GM23338 (cell line): ENCODE measurements around the gene CSGALNACT2. TPM values are rescaled to one million over a fixed set of nuclear protein-coding genes. Genes with fewer than 3 reads are reported as not detected.

ENCODE experiments used
- ATAC-seq: fragments of 200-7000 bp; cut with Tn5 transposase; 3 replicates; pipeline ENCODE4 v1.9.1; 2020
- DNase-seq: peaks from one replicate; pipeline ENCODE4 v3.0.0-alpha.2; 2015; ENCODE audit warnings: low spot score
- H2AFZ ChIP-seq: fragments of 200-600 bp; sonication (generic); 2 replicates; pipeline ENCODE4 v1.8.0; 2016; ENCODE audit warnings: antibody characterized with exemption, mild to moderate bottlenecking, moderate library complexity
- H3F3A ChIP-seq: fragments of 200-600 bp; sonication (generic); replicated peaks from 2 replicates; pipeline ENCODE4 v1.8.0; 2017; ENCODE audit warnings: antibody characterized with exemption, mixed run types, low read depth
- H3K27ac ChIP-seq: fragments of 200-600 bp; sonication (generic); 2 replicates; pipeline ENCODE4 v1.6.1; 2016; ENCODE audit warnings: low read depth
- H3K27me3 ChIP-seq: fragments of 200-600 bp; sonication (generic); 2 replicates; pipeline ENCODE4 v1.8.0; 2016; ENCODE audit warnings: mild to moderate bottlenecking, mixed run types, moderate library complexity; ENCODE audit not compliant: insufficient read depth
- H3K36me3 ChIP-seq: fragments of 200-600 bp; sonication (generic); 2 replicates; pipeline ENCODE4 v1.8.0; 2016; ENCODE audit warnings: mild to moderate bottlenecking; ENCODE audit not compliant: insufficient read depth
- H3K4me1 ChIP-seq: fragments of 200-600 bp; sonication (generic); 2 replicates; pipeline ENCODE4 v1.8.0; 2016; ENCODE audit warnings: mild to moderate bottlenecking, moderate library complexity; ENCODE audit not compliant: insufficient read depth
- H3K4me2 ChIP-seq: fragments of 200-600 bp; sonication (generic); 2 replicates; pipeline ENCODE4 v1.7.1; 2017; ENCODE audit warnings: mixed run types
- H3K4me3 ChIP-seq: fragments of 200-600 bp; sonication (generic); 2 replicates; pipeline ENCODE4 v1.6.1; 2016; ENCODE audit warnings: mixed run types
- H3K79me2 ChIP-seq: fragments of 200-600 bp; sonication (generic); replicated peaks from 2 replicates; pipeline ENCODE4 v1.8.0; 2017; ENCODE audit warnings: mild to moderate bottlenecking; ENCODE audit not compliant: insufficient read depth
- H3K9me2 ChIP-seq: fragments of 200-600 bp; sonication (generic); 2 replicates; pipeline ENCODE4 v1.8.0; 2017; ENCODE audit not compliant: insufficient read depth
- H4K20me1 ChIP-seq: fragments of 200-600 bp; sonication (generic); replicated peaks from 2 replicates; pipeline ENCODE4 v1.8.0; 2017; ENCODE audit warnings: mild to moderate bottlenecking; ENCODE audit not compliant: insufficient read depth
- H3K27ac Mint-ChIP-seq: 2 replicates; pipeline ENCODE4 v1.8.0; 2020; ENCODE audit warnings: inconsistent platforms, mild to moderate bottlenecking, moderate library complexity, mixed read lengths
- H3K27me3 Mint-ChIP-seq: 3 replicates; pipeline ENCODE4 v1.8.0; 2022; ENCODE audit warnings: low read depth, mild to moderate bottlenecking, moderate library complexity, mixed read lengths, inconsistent platforms; ENCODE audit not compliant: insufficient read depth, poor library complexity
- H3K36me3 Mint-ChIP-seq: 3 replicates; pipeline ENCODE4 v1.8.0; 2021; ENCODE audit warnings: low read depth, mild to moderate bottlenecking, inconsistent platforms, moderate library complexity, mixed read lengths
- H3K4me1 Mint-ChIP-seq: 3 replicates; pipeline ENCODE4 v1.8.0; 2020; ENCODE audit warnings: mild to moderate bottlenecking, inconsistent platforms, mixed read lengths
- H3K4me3 Mint-ChIP-seq: 3 replicates; pipeline ENCODE4 v1.8.0; 2021; ENCODE audit warnings: moderate library complexity, mild to moderate bottlenecking, inconsistent platforms, mixed read lengths
- H3K9me3 Mint-ChIP-seq: 3 replicates; pipeline ENCODE4 v1.8.0; 2020; ENCODE audit warnings: moderate library complexity, mild to moderate bottlenecking, inconsistent platforms, mixed read lengths
- CREB1 ChIP-seq: fragments of 250-450 bp; sonication (Bioruptor Pico); IDR thresholded peaks from 2 replicates; pipeline ENCODE4 v1.5.0; 2020; ENCODE audit warnings: low read depth, mild to moderate bottlenecking, moderate library complexity
- CTCF ChIP-seq, 2 experiments: fragments of 200-600 bp in 1 of 2; sonication (generic) in 1 of 2; conservative IDR thresholded peaks; 2 replicates each; pipeline versions ENCODE4 v1.5.1 to v1.6.1; 2016 to 2017; ENCODE audit warnings: antibody characterized with exemption in 2 of 2, low read depth in 2 of 2, mild to moderate bottlenecking in 2 of 2, moderate library complexity in 1 of 2
- JUNB ChIP-seq: IDR thresholded peaks from one replicate; pipeline ENCODE4 v1.6.1; 2016; ENCODE audit warnings: antibody characterized with exemption; ENCODE audit not compliant: unreplicated experiment
- POLR2AphosphoS5 ChIP-seq: IDR thresholded peaks from 2 replicates; pipeline ENCODE4 v1.6.1; 2016; ENCODE audit warnings: antibody characterized with exemption, low read depth
- ZNF462 ChIP-seq: fragments of 250-450 bp; sonication (Bioruptor Pico); IDR thresholded peaks from 2 replicates; pipeline ENCODE4 v1.5.0; 2020; ENCODE audit warnings: mild to moderate bottlenecking, moderate library complexity
- polyA plus RNA-seq: library from polyadenylated mRNA; unstranded; fragments of >200 nt; fragmentation: Nextera tagmentation; extraction: Ambion mirVana; gene quantifications from 2 replicates; pipeline ENCODE4 v1.2.1, GENCODE V29; 2016
- total RNA-seq: library from RNA; depleted of rRNA; stranded (reverse); fragments of >200 nt; shearing (Covaris generic); gene quantifications from 2 replicates; pipeline ENCODE4 v1.2.3, GENCODE V29; 2014

The CSGALNACT2 gene
- total and polyA plus RNA-seq, 2 experiments from 2014 or later, result 3.0 to 4.6 TPM

GRCh38 chr10:43115881-43116595 is 22.2 kb upstream of the CSGALNACT2 start:
- peaks cover 3% of the 10 kb centered on the region for H3K27me3 Mint-ChIP-seq
- ATAC-seq, result no peak
- Histone ChIP-seq H2AFZ (no peak overlapping the region), H3K4me3 (no peak overlapping the region), H3K27me3 (no peaks in the 10 kb centered on the region), H3K4me1 (no peaks in the 10 kb centered on the region), H4K20me1 (no peaks in the 10 kb centered on the region), H3K27ac (no peak overlapping the region), H3K79me2 (no peaks in the 10 kb centered on the region), H3K4me2 (no peak overlapping the region), H3K9me2 (no peaks in the 10 kb centered on the region), H3K36me3 (no peaks in the 10 kb centered on the region), H3F3A (no peaks in the 10 kb centered on the region)
- H3K36me3 Mint-ChIP-seq, result no peaks in the 10 kb centered on the region; the same call in 2 of the 3 replicates
- TF ChIP-seq CTCF (conservative IDR thresholded peaks at IDR 0.05; ENCODE audit: low read depth in 2 of 2), result no peak
- no peak for TF ChIP-seq ZNF462
- H3K27ac Mint-ChIP-seq, result no peak overlapping the region
- no peaks in the 10 kb centered on the region for H3K4me1 Mint-ChIP-seq
- no peak for DNase-seq
- no peaks in the 10 kb centered on the region for H3K9me3 Mint-ChIP-seq
- H3K4me3 Mint-ChIP-seq, result no peak overlapping the region

DNA sequence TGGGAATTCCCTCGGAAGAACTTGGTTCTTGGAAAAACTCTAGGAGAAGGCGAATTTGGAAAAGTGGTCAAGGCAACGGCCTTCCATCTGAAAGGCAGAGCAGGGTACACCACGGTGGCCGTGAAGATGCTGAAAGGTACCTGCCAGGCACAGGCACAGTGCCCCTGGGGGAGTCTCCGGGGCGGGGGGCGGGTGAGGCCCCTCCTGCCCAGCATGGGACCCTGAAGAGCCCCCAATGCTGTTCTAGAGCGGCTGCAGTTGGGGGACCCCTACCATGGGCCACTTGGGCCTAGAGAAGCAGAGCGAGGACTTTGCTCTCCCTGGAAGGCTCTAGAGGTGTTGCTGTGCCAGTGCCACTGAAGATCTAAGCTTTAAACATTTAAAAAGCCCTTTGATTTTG is 21.6 kb upstream of the CSGALNACT2 start:
- ATAC-seq (no peak), DNase-seq (no peak)
- Histone ChIP-seq H3K27me3 (no peaks in the 10 kb centered on the region), H2AFZ (no peak overlapping the region), H3K4me1 (no peaks in the 10 kb centered on the region), H3K9me2 (no peaks in the 10 kb centered on the region), H3K4me2 (no peak overlapping the region), H3K4me3 (no peak overlapping the region), H3F3A (no peaks in the 10 kb centered on the region), H3K27ac (no peak overlapping the region), H3K79me2 (no peaks in the 10 kb centered on the region), H3K36me3 (no peaks in the 10 kb centered on the region), H4K20me1 (no peaks in the 10 kb centered on the region)
- Mint-ChIP-seq H3K9me3 (no peaks in the 10 kb centered on the region), H3K4me1 (no peaks in the 10 kb centered on the region), H3K27me3 (peaks cover 3% of the 10 kb centered on the region), H3K27ac (no peak overlapping the region), H3K36me3 (no peaks in the 10 kb centered on the region; the same call in 2 of the 3 replicates), H3K4me3 (no peak overlapping the region)
- TF ChIP-seq POLR2AphosphoS5, result no peak
- TF ChIP-seq CREB1 (CRISPR knock-in tag), result no peak
- TF ChIP-seq JUNB, result no peak
